GM12865 (cell line): ENCODE results near the gene KRT24.

Experiments
- DNase-seq: peaks from one replicate; pipeline ENCODE4 v3.0.0; 2010; ENCODE audit warnings: low read depth
- H3K4me3 ChIP-seq: 2 replicates; pipeline ENCODE4 v1.5.1; 2011; ENCODE audit warnings: mild to moderate bottlenecking, low read depth, low read length, control low read depth
- TF ChIP-seq, protein P1 (sequence below): IDR thresholded peaks from 2 replicates; pipeline ENCODE4 v1.5.1; 2011; ENCODE audit warnings: low read length, control low read depth, low read depth, inconsistent platforms; ENCODE audit not compliant: insufficient read depth; ENCODE audit errors: missing control alignments

Gene KRT24

DNA sequence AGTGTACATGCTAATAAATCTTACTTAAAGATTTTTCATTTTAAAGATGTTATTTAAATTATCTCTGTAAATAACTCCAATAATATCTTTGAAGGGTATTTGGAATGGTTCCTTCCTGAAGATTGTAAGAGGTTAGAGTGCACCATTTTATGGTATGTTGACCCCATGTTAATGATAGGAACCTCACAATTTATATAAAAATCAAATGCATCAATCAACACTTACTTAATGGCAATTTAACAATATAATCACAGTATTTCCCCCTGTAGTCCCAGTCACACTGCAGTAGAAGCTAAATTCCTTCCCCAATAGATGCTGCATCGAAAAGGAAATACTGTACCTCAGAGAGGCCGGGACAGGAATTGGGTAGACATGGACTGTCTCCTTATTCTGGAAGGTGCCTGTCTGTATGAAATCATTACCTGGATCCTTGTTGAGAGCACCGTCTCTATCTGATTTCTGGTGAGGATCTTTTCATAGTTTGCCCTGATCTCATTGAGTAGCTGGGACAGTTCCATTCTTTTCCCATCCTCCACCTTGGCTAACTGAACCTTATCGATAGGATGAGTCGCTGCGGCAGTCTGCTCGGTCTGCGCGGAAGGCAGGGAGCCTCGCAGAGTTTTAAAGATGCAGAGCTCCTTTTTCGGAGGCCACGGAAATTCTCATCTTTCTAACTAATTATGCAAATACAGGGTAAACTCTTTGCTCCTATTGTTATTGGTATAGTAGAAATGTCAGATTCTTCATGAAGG lies 38.8 kb downstream of the KRT24 start, which contains the start of gene KRT222:
TSS of gene KRT222 (minus strand) at position 596 of the 752 bp plus-strand sequence. CDS start at position 518, 78 bp downstream.
- no peak for DNase-seq
- TF ChIP-seq, protein P1, sequence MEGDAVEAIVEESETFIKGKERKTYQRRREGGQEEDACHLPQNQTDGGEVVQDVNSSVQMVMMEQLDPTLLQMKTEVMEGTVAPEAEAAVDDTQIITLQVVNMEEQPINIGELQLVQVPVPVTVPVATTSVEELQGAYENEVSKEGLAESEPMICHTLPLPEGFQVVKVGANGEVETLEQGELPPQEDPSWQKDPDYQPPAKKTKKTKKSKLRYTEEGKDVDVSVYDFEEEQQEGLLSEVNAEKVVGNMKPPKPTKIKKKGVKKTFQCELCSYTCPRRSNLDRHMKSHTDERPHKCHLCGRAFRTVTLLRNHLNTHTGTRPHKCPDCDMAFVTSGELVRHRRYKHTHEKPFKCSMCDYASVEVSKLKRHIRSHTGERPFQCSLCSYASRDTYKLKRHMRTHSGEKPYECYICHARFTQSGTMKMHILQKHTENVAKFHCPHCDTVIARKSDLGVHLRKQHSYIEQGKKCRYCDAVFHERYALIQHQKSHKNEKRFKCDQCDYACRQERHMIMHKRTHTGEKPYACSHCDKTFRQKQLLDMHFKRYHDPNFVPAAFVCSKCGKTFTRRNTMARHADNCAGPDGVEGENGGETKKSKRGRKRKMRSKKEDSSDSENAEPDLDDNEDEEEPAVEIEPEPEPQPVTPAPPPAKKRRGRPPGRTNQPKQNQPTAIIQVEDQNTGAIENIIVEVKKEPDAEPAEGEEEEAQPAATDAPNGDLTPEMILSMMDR: no peak
- no peak within 1 kb of the TSS for H3K4me3 ChIP-seq

DNA sequence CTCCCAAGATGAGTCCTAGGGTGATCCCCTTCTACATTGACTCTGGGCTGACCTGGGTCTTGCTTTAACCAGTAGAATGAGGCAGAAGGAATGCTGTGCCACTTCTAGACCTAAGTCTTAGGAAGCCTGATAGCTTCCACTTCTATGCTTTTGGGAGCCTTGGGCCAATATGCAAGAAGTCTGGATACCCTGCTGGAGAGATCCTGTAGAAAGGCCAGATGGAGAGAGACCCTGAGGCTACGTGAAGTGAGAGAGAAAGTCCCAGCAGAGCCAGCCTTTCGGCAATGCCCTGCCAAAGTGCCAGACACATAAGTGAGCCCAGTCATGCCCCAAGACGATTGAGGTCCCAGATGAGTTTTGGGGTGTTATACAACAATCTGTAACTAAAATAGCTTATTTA lies 40.3 kb downstream of the KRT24 start:
- DNase-seq: no peak
- no peak overlapping the region for H3K4me3 ChIP-seq

DNA sequence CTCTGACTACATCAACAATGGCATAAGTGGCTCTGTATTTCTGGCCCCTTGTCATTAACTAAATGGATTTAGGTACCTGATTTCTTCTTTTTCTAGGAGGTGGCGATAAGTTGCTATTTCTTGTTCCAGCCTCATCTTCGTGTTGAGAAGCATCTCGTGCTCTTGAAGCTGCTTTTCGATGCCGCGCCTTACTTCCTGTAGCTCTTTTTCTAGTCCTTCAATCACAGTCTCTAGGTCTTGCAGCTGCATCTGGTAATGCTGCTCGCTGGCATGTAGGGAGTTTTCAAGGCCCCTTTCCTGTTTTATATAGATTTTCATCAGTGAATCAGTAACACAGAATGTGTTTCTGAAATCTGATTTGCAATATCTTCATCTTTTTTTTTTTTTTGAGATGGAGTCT lies 43.6 kb downstream of the KRT24 start:
- TF ChIP-seq, protein P1: no peak
- no peak for DNase-seq
- H3K4me3 ChIP-seq: no peak overlapping the region

More for the DNA sequence above, 40.3 kb downstream of the KRT24 start:
- TF ChIP-seq, protein P1: no peak

DNA sequence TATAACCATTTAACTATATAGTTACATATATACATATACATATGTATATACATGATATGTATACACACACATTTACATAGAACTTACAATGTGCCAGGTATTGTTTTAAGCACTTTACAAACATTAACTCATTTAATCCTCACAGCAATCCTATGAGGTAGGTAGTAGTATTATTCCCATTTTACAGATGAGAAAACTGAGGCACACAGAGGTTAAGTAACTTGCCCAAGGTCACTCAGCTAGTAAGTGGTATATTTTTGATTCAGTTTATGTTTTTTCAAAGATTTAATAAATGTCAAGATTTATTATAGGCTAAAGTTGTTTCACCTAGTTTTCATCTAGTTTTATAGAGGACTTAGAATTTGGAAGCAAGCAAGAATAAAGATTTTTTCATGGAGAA lies 45.2 kb downstream of the KRT24 start:
- DNase-seq: no peak

DNA sequence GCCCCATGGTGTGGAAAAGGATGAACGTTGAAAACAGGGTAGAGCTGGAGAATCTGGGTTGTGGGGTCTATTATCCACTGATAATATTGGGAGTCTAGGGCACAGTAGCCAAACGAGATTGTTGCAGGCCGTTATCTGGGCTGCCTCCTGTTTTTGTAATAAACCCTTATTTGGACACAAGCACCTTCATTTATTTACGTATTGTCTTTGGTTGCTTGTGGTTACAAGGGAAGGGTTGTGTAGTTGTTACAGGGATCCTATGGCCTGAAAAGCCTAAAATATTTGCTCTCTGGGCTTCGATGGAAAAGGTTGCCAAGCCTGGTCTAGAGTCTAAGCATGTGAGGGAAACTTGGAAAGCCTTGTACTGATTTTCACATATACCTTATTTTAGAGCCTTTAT lies 51.6 kb downstream of the KRT24 start:
- TF ChIP-seq, protein P1: no peak
- H3K4me3 ChIP-seq: no peak overlapping the region
- no peak for DNase-seq

More for the DNA sequence above, 45.2 kb downstream of the KRT24 start:
- TF ChIP-seq, protein P1: no peak
- H3K4me3 ChIP-seq: no peak overlapping the region

DNA sequence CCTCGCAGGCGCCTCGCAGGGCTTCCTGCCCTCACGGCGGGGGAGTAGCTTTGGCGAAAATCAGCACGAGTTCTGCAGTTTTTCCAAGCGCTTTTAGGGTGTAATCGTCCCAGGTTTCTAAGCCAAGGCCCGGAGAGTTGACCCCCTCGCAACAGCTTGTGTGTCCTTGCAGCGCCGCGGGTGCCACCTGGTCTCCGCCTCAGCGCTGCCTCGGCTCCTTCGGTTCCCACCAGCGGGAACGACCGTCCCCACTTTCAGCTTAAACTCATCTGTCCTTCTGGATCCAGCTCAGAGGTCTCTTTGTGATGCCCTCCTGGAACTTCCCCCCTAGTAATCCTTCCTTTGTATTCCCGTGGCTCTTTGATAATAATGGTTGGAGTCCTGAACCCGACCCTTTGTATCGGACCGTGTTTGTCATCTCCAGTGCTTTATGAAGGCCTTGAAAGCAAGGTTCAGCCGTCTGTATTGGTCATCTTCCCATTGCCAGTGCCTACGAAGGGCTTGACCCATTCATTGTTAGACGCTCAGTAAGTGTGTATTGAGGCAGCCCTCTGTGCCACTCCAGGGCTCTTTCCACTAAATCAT lies 55.1 kb downstream of the KRT24 start:
- peak overlapping the region; percentile 90 for H3K4me3 ChIP-seq
- DNase-seq: no peak
- TF ChIP-seq, protein P1: no peak
